ENCODE measurements around the gene PRICKLE3. TPM values are rescaled to one million over a fixed set of nuclear protein-coding genes. Genes with fewer than 3 reads are reported as not detected.

The PRICKLE3 gene
- total RNA-seq, 2 donors from 2014 or later, result 16.7 to 25.5 TPM

DNA sequence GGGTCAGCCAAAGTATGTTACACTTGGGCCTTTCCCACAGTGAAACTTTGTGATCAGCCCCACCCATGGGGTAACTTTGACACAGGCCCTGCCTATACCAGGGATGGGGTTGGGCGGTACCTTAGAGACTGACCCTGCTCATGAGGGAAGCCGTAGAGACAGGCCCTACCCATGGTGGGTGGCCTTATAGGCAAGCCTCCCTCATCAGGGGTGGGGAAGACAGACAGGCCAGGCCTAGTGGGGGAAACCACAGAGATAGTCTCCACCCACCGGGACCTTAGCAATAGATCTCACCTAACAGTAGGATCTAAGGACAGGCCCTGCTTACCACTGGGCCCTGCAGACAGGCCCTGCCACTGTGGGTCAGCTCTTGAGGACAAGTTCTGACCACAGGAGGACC, 7.6 kb downstream of the PRICKLE3 start:
- no peak overlapping the region for H3K4me3 ChIP-seq
- H3K9me3 ChIP-seq, result no peaks in the 10 kb centered on the region
- no peak overlapping the region for H3K27ac ChIP-seq
- no peak overlapping the region for H3K9ac ChIP-seq (ENCODE audit: low read depth in 2 of 2, low read length in 2 of 2)
- TF ChIP-seq, protein P1, sequence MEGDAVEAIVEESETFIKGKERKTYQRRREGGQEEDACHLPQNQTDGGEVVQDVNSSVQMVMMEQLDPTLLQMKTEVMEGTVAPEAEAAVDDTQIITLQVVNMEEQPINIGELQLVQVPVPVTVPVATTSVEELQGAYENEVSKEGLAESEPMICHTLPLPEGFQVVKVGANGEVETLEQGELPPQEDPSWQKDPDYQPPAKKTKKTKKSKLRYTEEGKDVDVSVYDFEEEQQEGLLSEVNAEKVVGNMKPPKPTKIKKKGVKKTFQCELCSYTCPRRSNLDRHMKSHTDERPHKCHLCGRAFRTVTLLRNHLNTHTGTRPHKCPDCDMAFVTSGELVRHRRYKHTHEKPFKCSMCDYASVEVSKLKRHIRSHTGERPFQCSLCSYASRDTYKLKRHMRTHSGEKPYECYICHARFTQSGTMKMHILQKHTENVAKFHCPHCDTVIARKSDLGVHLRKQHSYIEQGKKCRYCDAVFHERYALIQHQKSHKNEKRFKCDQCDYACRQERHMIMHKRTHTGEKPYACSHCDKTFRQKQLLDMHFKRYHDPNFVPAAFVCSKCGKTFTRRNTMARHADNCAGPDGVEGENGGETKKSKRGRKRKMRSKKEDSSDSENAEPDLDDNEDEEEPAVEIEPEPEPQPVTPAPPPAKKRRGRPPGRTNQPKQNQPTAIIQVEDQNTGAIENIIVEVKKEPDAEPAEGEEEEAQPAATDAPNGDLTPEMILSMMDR (IDR thresholded peaks at IDR 0.05), result no peak
- no peak for DNase-seq
- intact Hi-C loops (cut with DNase I), result no loop called here
- no peaks in the 10 kb centered on the region for H3K27me3 ChIP-seq
- no peaks in the 10 kb centered on the region for H3K36me3 ChIP-seq
- H3K4me1 ChIP-seq, result no peaks in the 10 kb centered on the region

DNA sequence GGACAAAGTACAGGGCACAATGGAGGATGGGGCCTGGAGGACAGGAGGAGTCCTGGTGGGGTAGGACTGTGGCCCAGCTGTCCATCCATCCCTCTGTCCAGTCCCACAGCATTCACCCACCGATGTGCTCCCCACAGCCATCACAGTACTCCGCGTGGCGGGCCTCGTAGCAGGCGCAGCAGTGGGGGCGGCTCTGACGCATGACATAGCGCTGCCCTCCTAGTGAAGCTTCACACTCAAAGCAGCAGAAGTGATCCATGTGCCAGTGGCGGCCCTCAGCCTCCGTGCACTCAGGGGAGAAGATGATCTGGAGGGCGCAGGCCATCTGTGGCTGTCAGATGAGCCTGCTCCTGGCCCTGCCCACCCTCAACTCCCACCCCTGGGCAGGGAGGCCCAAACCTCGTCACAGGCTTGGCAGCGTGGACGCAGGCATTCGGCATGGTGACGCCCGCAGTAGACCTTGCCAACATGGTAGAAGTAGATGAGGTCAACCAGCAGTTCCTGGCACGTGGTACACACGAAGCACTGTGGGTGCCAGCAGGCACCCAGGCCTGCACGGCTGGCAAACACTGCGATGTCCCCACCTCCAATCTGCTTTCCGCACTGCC, 8.2 kb downstream of the PRICKLE3 start:
- Histone ChIP-seq H3K27me3 (no peaks in the 10 kb centered on the region), H3K4me3 (no peak overlapping the region), H3K4me1 (no peaks in the 10 kb centered on the region), H3K27ac (no peak overlapping the region), H3K36me3 (no peaks in the 10 kb centered on the region), H3K9ac (ENCODE audit: low read depth in 2 of 2, low read length in 2 of 2) (no peak overlapping the region), H3K9me3 (no peaks in the 10 kb centered on the region)
- intact Hi-C loops (cut with DNase I), result no loop called here
- no peak for DNase-seq
- TF ChIP-seq, protein P1 (IDR thresholded peaks at IDR 0.05), result no peak

- Histone ChIP-seq H3K9me3 (no peaks in the 10 kb centered on the region), H3K4me3 (no peak overlapping the region), H3K36me3 (no peaks in the 10 kb centered on the region), H3K9ac (ENCODE audit: low read depth in 2 of 2, low read length in 2 of 2) (peak overlapping the region; percentile 27 to 63), H3K27me3 (no peaks in the 10 kb centered on the region), H3K4me1 (no peaks in the 10 kb centered on the region), H3K27ac (peak overlapping the region; percentile 56)
- peak; percentile 62 for DNase-seq
- TF ChIP-seq, protein P1 (IDR thresholded peaks at IDR 0.05), result no peak
- intact Hi-C loops (cut with DNase I), result no loop called here
Measured at GRCh38 chrX:49177338-49177833, 8.8 kb downstream of the PRICKLE3 start.

DNA sequence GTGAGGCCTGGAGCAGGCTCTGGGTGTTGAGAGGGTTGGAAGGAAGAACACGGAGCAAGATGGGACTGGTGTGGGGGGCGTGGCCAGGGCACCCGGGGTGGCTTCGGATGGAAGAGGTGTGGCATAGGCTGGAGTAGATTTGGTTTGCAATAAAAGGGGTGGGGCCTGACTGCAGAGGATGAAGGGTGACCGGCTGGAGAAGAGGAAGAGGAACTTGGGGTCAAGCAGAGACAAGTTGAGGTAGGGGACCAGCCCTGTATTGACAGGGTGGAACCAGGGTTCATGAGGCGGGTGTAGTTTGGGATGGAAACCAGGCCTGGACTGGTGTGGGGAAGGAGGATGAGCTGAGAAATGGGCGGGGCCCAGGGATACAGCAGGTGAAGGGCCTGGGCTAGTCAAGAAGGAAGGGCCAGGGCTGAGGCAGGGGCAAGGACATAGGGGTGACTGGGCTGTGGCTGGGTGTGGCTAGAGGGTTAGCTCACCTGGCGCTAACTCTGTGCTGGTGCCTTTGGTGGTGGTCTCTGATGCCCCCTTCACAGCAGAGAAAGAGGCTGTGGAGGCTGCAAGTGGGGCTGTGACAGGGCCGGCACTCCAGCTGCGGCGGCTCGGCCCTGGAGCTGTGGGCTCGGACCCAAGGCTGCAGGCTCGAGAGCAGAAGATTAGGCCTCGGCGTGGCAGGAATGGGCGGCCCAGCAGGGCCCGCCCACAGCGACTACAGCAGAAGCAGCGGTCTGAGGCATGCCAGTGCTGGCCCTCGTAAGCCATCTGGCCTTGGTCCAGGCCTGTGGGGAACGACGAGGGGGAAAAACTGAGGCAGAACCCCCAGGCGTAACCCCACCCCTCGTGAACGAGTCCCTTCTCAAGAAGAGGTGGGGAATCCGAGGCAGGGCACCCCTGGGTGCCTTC, 9.5 kb downstream of the PRICKLE3 start:
- TF ChIP-seq, protein P1 (IDR thresholded peaks at IDR 0.05), result no peak
- H3K27ac ChIP-seq, result peak overlapping the region; percentile 56
- H3K4me3 ChIP-seq, result no peak overlapping the region
- peak overlapping the region; percentile 27 to 63 for H3K9ac ChIP-seq (ENCODE audit: low read depth in 2 of 2, low read length in 2 of 2)
- no peaks in the 10 kb centered on the region for H3K9me3 ChIP-seq
- H3K27me3 ChIP-seq, result no peaks in the 10 kb centered on the region
- DNase-seq, result peak; percentile 74
- H3K4me1 ChIP-seq, result no peaks in the 10 kb centered on the region
- intact Hi-C loops (cut with DNase I), result no loop called here
- H3K36me3 ChIP-seq, result no peaks in the 10 kb centered on the region

GRCh38 chrX:49175435-49176274, 10.5 kb downstream of the PRICKLE3 start:
- no peaks in the 10 kb centered on the region for H3K4me1 ChIP-seq
- no peaks in the 10 kb centered on the region for H3K36me3 ChIP-seq
- no peak for DNase-seq
- peak overlapping the region; percentile 56 for H3K27ac ChIP-seq
- intact Hi-C loops (cut with DNase I), result no loop called here
- H3K27me3 ChIP-seq, result no peaks in the 10 kb centered on the region
- no peaks in the 10 kb centered on the region for H3K9me3 ChIP-seq
- H3K9ac ChIP-seq (ENCODE audit: low read depth in 2 of 2, low read length in 2 of 2), result no peak overlapping the region
- TF ChIP-seq, protein P1 (IDR thresholded peaks at IDR 0.05), result no peak
- no peak overlapping the region for H3K4me3 ChIP-seq

All from colonic mucosa (tissue), 4 donors.